Colonic mucosa (tissue), 4 donors: ENCODE measurements around the gene PLSCR4. TPM values are rescaled to one million over a fixed set of nuclear protein-coding genes. Genes with fewer than 3 reads are reported as not detected.

ENCODE experiments used
- DNase-seq: peaks from one replicate; pipeline ENCODE4 v3.0.0-alpha.2; 2020
- H3K27ac ChIP-seq: fragments of 200-600 bp; one replicate; pipeline ENCODE4 v1.8.0; 2021
- H3K27me3 ChIP-seq: fragments of 200-600 bp; one replicate; pipeline ENCODE4 v1.8.0; 2021
- H3K36me3 ChIP-seq: fragments of 200-600 bp; one replicate; pipeline ENCODE4 v1.8.0; 2021
- H3K4me1 ChIP-seq: fragments of 200-600 bp; one replicate; pipeline ENCODE4 v1.8.0; 2021; ENCODE audit warnings: mild to moderate bottlenecking
- H3K4me3 ChIP-seq: fragments of 200-600 bp; one replicate; pipeline ENCODE4 v1.8.0; 2021
- H3K9ac ChIP-seq, 2 donors: one replicate each; pipeline ENCODE4 v1.7.0; 2013; ENCODE audit warnings: control low read depth in 2 of 2, low read depth in 2 of 2, low read length in 2 of 2
- H3K9me3 ChIP-seq: fragments of 200-600 bp; one replicate; pipeline ENCODE4 v1.8.0; 2021
- intact Hi-C: fragments of 100-400 bp; cut with DNase I; formaldehyde crosslinking; loops from one replicate; pipeline ENCODE4 v1.14.1; 2022
- total RNA-seq, 2 donors: library from RNA; stranded (reverse); fragmentation: NEBNext Ultra II Directional in 1 of 2; extraction: Animal tissue kit (Norgen Biotek cat#: 25700) in 1 of 2; gene quantifications; one replicate each; pipeline ENCODE4 v1.2.1, GENCODE V29; 2021
- TF ChIP-seq, protein P1 (sequence below): fragments of 200-600 bp; IDR thresholded peaks from one replicate; pipeline ENCODE4 v1.8.0; 2022; ENCODE audit warnings: antibody characterized with exemption, mild to moderate bottlenecking
- donor health status: healthy.
- donor health status: DM: no; HTN: no; CAD: no.
- donor health status: DM: no; HTN: no; CAD: no.

Gene PLSCR4
- total RNA-seq, 2 donors from 2014 or later = 20.1 to 54.8 TPM

GRCh38 chr3:146178006-146178689 is 72.8 kb downstream of the PLSCR4 start:
- Histone ChIP-seq H3K36me3 (no peaks in the 10 kb centered on the region), H3K27ac (no peak overlapping the region), H3K4me3 (no peak overlapping the region), H3K9me3 (no peaks in the 10 kb centered on the region), H3K27me3 (no peaks in the 10 kb centered on the region), H3K4me1 (no peaks in the 10 kb centered on the region), H3K9ac (no peak overlapping the region)
- TF ChIP-seq, protein P1, sequence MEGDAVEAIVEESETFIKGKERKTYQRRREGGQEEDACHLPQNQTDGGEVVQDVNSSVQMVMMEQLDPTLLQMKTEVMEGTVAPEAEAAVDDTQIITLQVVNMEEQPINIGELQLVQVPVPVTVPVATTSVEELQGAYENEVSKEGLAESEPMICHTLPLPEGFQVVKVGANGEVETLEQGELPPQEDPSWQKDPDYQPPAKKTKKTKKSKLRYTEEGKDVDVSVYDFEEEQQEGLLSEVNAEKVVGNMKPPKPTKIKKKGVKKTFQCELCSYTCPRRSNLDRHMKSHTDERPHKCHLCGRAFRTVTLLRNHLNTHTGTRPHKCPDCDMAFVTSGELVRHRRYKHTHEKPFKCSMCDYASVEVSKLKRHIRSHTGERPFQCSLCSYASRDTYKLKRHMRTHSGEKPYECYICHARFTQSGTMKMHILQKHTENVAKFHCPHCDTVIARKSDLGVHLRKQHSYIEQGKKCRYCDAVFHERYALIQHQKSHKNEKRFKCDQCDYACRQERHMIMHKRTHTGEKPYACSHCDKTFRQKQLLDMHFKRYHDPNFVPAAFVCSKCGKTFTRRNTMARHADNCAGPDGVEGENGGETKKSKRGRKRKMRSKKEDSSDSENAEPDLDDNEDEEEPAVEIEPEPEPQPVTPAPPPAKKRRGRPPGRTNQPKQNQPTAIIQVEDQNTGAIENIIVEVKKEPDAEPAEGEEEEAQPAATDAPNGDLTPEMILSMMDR = no peak
- intact Hi-C loops = no loop called here
- no peak for DNase-seq

DNA sequence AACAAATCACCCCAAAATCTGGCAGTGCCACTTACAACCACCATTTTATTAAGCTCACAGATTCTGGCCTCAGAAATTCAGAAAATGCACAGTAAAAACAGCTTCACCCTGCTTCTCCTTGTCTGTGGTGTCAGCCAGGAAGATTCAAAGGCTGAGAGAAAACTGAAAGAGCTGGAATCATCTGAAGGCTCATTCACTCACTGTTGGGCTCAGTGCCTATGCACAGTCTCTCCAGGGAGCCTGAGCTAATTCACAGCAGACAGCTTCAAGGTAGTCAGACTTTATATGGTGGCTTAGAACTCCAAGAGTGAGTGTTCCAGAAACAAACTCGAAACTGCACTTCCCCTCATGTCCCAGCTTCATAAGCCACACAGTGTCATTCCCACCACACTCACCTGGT is 73.4 kb downstream of the PLSCR4 start:
- H3K9me3 ChIP-seq = no peaks in the 10 kb centered on the region
- H3K36me3 ChIP-seq = no peaks in the 10 kb centered on the region
- no peaks in the 10 kb centered on the region for H3K4me1 ChIP-seq
- H3K9ac ChIP-seq = no peak overlapping the region
- no peak overlapping the region for H3K27ac ChIP-seq
- no peak overlapping the region for H3K4me3 ChIP-seq
- intact Hi-C loops = no loop called here
- no peaks in the 10 kb centered on the region for H3K27me3 ChIP-seq
- TF ChIP-seq, protein P1 = no peak
- DNase-seq = no peak

DNA sequence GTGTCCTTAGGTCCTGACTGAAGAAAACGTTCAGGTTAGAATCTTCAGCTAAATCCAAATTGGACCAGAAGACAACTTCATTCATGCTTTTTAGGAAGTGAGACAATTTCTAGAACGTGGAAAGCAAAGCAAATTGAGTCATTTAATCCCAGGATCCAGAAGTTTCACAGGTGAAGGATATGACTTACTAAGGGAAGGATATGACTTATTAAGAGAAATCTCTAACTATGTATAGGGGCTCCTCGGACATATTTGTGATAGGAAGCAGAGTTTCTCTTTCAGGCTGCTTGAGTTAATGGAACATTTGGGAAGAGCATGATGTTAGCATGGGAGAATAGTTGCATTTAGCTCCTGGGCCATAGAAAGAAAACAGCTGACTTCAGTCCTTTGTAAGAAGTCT is 73.8 kb downstream of the PLSCR4 start:
- Histone ChIP-seq H3K4me3 (no peak overlapping the region), H3K9ac (no peak overlapping the region), H3K27ac (no peak overlapping the region), H3K27me3 (no peaks in the 10 kb centered on the region), H3K36me3 (no peaks in the 10 kb centered on the region), H3K9me3 (no peaks in the 10 kb centered on the region), H3K4me1 (no peaks in the 10 kb centered on the region)
- DNase-seq = no peak
- intact Hi-C loops = no loop called here
- TF ChIP-seq, protein P1 = no peak

- Histone ChIP-seq H3K27ac (no peak overlapping the region), H3K27me3 (no peaks in the 10 kb centered on the region), H3K4me1 (no peaks in the 10 kb centered on the region), H3K4me3 (no peak overlapping the region), H3K9me3 (no peaks in the 10 kb centered on the region), H3K36me3 (no peaks in the 10 kb centered on the region), H3K9ac (no peak overlapping the region)
- DNase-seq = no peak
- intact Hi-C loops = no loop called here
- TF ChIP-seq, protein P1 = no peak
These were observed 78.3 kb downstream of the PLSCR4 start for GRCh38 chr3:146172586-146172985.

DNA sequence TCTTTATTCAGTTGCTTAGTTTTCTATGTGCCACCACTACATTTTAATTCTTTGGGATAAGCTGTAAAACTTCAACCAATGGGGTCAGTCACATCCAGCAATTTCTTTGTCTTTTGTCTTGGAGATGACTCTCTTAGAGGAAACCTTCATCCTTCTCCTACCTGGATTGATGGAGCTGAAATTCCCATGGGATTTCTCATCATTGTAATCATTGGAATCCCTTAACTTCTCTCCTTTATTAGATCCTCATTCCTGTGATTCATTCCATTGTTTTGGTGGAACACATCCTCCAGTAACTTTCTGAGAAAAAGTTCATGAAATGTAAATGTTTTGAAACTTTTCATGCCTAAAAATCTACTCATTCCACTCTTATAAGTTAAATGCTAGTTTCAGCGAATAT is 80.3 kb downstream of the PLSCR4 start:
- DNase-seq = no peak
- Histone ChIP-seq H3K4me3 (no peak overlapping the region), H3K27ac (no peak overlapping the region), H3K4me1 (no peaks in the 10 kb centered on the region), H3K36me3 (no peaks in the 10 kb centered on the region), H3K27me3 (no peaks in the 10 kb centered on the region), H3K9me3 (no peaks in the 10 kb centered on the region), H3K9ac (no peak overlapping the region)
- intact Hi-C loops = no loop called here
- TF ChIP-seq, protein P1 = no peak
